Suprapubic skin (tissue), 4 donors: ENCODE data around the gene PIGR. TPM values are rescaled to one million over a fixed set of nuclear protein-coding genes. Genes with fewer than 3 reads are reported as not detected.

Experiments
- DNase-seq, 2 donors: peaks; one replicate each; pipeline ENCODE4 v3.0.0-alpha.2; 2019; ENCODE audit warnings: low spot score in 2 of 2
- H3K27ac ChIP-seq: fragments of 200-600 bp; sonication (generic); one replicate; pipeline ENCODE4 v1.5.1; 2019
- H3K27me3 ChIP-seq: fragments of 200-600 bp; sonication (generic); one replicate; pipeline ENCODE4 v1.5.1; 2019
- H3K36me3 ChIP-seq: fragments of 200-600 bp; sonication (generic); one replicate; pipeline ENCODE4 v1.5.1; 2019
- H3K4me1 ChIP-seq: fragments of 200-600 bp; sonication (generic); one replicate; pipeline ENCODE4 v1.5.1; 2019
- H3K4me3 ChIP-seq: fragments of 200-600 bp; sonication (generic); one replicate; pipeline ENCODE4 v1.5.1; 2019; ENCODE audit warnings: mild to moderate bottlenecking
- H3K9me3 ChIP-seq: fragments of 200-600 bp; sonication (generic); one replicate; pipeline ENCODE4 v1.5.1; 2019
- CTCF ChIP-seq, 2 donors: fragments of 200-600 bp in 1 of 2; fragments of 450-650 bp in 1 of 2; sonication (generic) in 1 of 2; IDR thresholded peaks; one replicate each; pipeline ENCODE4 v1.5.1; 2016 to 2019; ENCODE audit warnings: antibody characterized with exemption in 2 of 2, mild to moderate bottlenecking in 1 of 2, moderate library complexity in 1 of 2
- EP300 ChIP-seq: sonication (generic); formaldehyde crosslinking; IDR thresholded peaks from one replicate; pipeline ENCODE4 v1.6.1; 2017; ENCODE audit warnings: antibody characterized with exemption
- POLR2A ChIP-seq, 2 donors: fragments of 450-650 bp; IDR thresholded peaks; one replicate each; pipeline ENCODE4 v1.6.1; 2017; ENCODE audit warnings: antibody characterized with exemption in 2 of 2, mild to moderate bottlenecking in 2 of 2, moderate library complexity in 2 of 2
- POLR2AphosphoS5 ChIP-seq, 3 donors: sonication (generic); formaldehyde crosslinking; IDR thresholded peaks; one replicate each; pipeline ENCODE4 v1.6.1; 2017; ENCODE audit warnings: antibody characterized with exemption in 3 of 3
- WGBS: methylation state at CpG from one replicate; pipeline ENCODE4 v1.1.5; 2018; 5-methylcytosine and 5-hydroxymethylcytosine counted together
- total RNA-seq, 4 donors: library from RNA; depleted of rRNA; stranded (reverse); fragments of >200 nt; gene quantifications; one replicate each; pipeline ENCODE4 v1.1.0, GENCODE V29; 2016

PIGR gene
- total RNA-seq, 4 donors from 2014 or later = 0.49 to 6.4 (median 2.3) TPM

- TF ChIP-seq EP300 (no peak), POLR2AphosphoS5 (IDR thresholded peaks at IDR 0.05) (no peak), CTCF (IDR thresholded peaks at IDR 0.05) (no peak), POLR2A (IDR thresholded peaks at IDR 0.05) (no peak)
- WGBS = 61% methylated on average over 3 of the region's 3 CpGs
- no peak for DNase-seq
Measured at GRCh38 chr1:206961668-206962067, 15.4 kb upstream of the PIGR start.

GRCh38 chr1:206960676-206961386, 14.6 kb upstream of the PIGR start:
- no peak for DNase-seq
- no peak overlapping the region for H3K4me3 ChIP-seq
- no peak for TF ChIP-seq POLR2AphosphoS5 (IDR thresholded peaks at IDR 0.05)
- no peak for TF ChIP-seq POLR2A (IDR thresholded peaks at IDR 0.05)
- no peak for TF ChIP-seq EP300
- no peak for TF ChIP-seq CTCF (IDR thresholded peaks at IDR 0.05)
- no peak overlapping the region for H3K27ac ChIP-seq
- 88% methylated on average over 6 of the region's 6 CpGs for WGBS
- no peaks in the 10 kb centered on the region for H3K36me3 ChIP-seq
- no peaks in the 10 kb centered on the region for H3K27me3 ChIP-seq
- no peaks in the 10 kb centered on the region for H3K9me3 ChIP-seq
- peaks cover 7% of the 10 kb centered on the region for H3K4me1 ChIP-seq

More at GRCh38 chr1:206961668-206962067, 15.4 kb upstream of the PIGR start:
- no peaks in the 10 kb centered on the region for H3K27me3 ChIP-seq
- H3K9me3 ChIP-seq = no peaks in the 10 kb centered on the region
- no peak overlapping the region for H3K4me3 ChIP-seq
- H3K36me3 ChIP-seq = no peaks in the 10 kb centered on the region
- no peak overlapping the region for H3K27ac ChIP-seq
- peaks cover 7% of the 10 kb centered on the region for H3K4me1 ChIP-seq

- H3K27ac ChIP-seq = no peak overlapping the region
- no peaks in the 10 kb centered on the region for H3K9me3 ChIP-seq
- TF ChIP-seq EP300 = no peak
- TF ChIP-seq POLR2AphosphoS5 (IDR thresholded peaks at IDR 0.05) = no peak
- no peak for TF ChIP-seq POLR2A (IDR thresholded peaks at IDR 0.05)
- TF ChIP-seq CTCF (IDR thresholded peaks at IDR 0.05) = no peak
- no peak overlapping the region for H3K4me3 ChIP-seq
- peaks cover 24% of the 10 kb centered on the region for H3K4me1 ChIP-seq
- DNase-seq = no peak
- WGBS = 88% methylated on average over 2 of the region's 2 CpGs
- H3K36me3 ChIP-seq = no peaks in the 10 kb centered on the region
- no peaks in the 10 kb centered on the region for H3K27me3 ChIP-seq
Measured at GRCh38 chr1:206958144-206958543, 11.9 kb upstream of the PIGR start.

GRCh38 chr1:206957639-206958038, 11.4 kb upstream of the PIGR start:
- TF ChIP-seq POLR2A (IDR thresholded peaks at IDR 0.05) (no peak), POLR2AphosphoS5 (IDR thresholded peaks at IDR 0.05) (no peak), EP300 (no peak), CTCF (IDR thresholded peaks at IDR 0.05) (no peak)
- no peaks in the 10 kb centered on the region for H3K27me3 ChIP-seq
- H3K4me3 ChIP-seq = no peak overlapping the region
- 84% methylated on average over 5 of the region's 5 CpGs for WGBS
- no peak overlapping the region for H3K27ac ChIP-seq
- DNase-seq = no peak
- H3K4me1 ChIP-seq = peaks cover 25% of the 10 kb centered on the region
- no peaks in the 10 kb centered on the region for H3K36me3 ChIP-seq
- H3K9me3 ChIP-seq = no peaks in the 10 kb centered on the region

- no peak for DNase-seq
- Histone ChIP-seq H3K27ac (peak overlapping the region; percentile 8), H3K4me3 (no peak overlapping the region), H3K36me3 (no peaks in the 10 kb centered on the region), H3K9me3 (no peaks in the 10 kb centered on the region), H3K27me3 (no peaks in the 10 kb centered on the region), H3K4me1 (peaks cover 25% of the 10 kb centered on the region)
- TF ChIP-seq POLR2A (IDR thresholded peaks at IDR 0.05) (no peak), EP300 (no peak)
- whole genome bisulfite sequencing = 39% methylated on average over 11 of the region's 11 CpGs
Measured at GRCh38 chr1:206955476-206956451, 9.5 kb upstream of the PIGR start.
